HG02642 (cell line): Measurements from ENCODE around the gene FAM111B.
A peak's percentile ranks its signal among the peaks of the same experiment; 100 is the strongest.
"Not testable (repeated sequence)": the region's sequence is repeated elsewhere in the genome, so short reads cannot be mapped to it uniquely, and the experiment has no call there.

Experiments used
- ATAC-seq: cut with Tn5 transposase; IDR thresholded peaks from one replicate; pipeline ENCODE4 v1.9.1; 2021; ENCODE audit warnings: mild to moderate bottlenecking; ENCODE audit not compliant: unreplicated experiment, poor library complexity

Gene FAM111B

DNA sequence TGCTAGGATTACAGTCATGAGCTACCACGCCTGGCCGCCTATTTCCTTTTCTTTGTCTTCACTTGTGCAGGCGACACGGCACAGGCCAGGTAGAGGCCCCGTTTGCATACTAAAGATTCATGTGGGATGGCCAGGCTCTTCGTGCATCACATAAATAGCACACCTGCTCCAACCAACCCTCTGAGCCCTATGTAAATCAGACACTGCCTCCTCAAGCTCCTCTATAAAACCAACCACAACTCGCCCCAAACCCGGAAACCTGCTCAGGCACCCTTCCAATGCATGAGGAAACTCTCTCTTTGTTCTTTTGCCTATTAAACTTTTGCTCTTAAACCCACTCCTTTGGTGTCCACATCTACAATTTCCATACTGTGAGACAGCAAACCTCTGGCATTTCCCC is 9.1 kb upstream of the FAM111B start:
- not testable (repeated sequence) for ATAC-seq

- peak; percentile 70 for ATAC-seq
Observed at GRCh38 chr11:59102259-59102765, 4.7 kb upstream of the FAM111B start.

DNA sequence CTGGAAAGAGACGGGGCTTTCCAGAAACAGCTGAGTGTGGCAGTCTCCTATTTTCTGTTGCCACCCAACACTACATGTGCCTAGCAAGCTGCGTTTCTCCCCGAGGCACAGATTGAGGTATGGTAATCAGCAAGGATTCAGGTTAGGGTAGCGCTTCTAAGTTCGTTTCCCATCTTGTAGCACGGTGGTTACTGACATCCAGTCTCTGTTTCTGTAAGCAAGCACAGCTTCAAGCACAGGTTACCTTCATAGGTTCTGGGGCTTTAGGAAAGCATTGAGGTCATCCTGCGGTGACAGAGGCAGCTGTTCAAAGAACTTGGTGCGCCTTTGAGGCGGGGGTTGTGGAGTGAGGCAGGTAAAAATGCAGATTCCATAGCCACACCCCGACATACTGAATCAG is 684 bp downstream of the FAM111B start:
- peak; percentile 30 for ATAC-seq

DNA sequence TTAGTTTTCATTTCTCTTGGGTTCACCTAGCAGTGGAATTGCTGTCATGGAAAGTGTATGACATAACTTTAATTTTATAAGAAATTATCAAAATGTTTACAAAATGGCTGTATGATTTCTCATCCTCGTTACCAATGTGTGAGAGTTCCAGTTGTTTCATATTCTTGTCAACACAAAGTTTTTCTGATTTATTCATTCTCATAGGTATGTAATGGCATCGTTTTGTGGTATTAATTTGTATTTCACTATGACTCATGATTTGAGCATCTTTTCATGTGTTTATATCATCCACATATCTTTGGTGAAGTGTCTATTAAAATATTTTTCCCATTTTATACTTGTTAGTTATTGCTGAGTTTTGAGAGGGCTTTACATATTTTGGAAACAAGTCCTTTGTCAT is 5.5 kb downstream of the FAM111B start:
- ATAC-seq = no peak

- ATAC-seq = no peak
Observed at GRCh38 chr11:59114344-59114743, 7.3 kb downstream of the FAM111B start.

DNA sequence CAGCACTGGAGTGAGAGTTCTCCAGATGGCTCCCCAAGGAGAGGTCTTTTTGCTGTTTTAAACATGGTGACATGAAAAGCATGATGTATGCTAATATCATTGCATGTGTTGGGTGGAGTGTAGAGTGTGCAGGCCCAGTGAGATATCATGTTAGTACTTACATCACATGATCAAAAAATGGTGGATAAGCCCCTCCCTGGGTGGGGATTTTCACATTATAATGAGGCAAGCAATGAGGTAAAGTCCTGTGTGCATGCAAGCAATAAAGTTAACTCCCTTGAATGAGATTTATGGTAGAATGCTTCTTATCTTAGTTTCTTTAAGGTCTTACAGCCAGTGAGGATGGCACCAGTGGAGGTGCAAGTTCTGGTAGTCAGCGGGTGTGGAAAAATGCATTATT is 8.5 kb downstream of the FAM111B start:
- ATAC-seq = no peak

DNA sequence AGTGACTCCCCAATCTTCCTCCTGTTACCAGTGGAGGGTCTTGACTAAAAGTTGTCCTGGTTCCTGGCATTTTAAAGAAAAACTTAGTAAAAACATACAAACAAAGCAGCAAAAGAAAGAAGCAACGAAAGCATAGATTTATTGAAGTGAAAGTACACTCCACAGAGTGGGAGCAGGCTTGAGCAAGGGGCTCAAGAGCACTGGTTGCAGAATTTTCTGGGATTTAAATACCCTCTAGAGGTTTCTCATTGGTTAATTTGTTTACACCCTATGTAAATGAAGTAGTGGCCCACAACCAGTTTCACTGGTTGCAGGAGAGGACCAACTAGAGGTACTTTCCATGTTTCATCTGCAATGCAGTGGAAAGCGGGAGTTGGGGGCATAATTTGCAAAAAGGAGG is 10.7 kb downstream of the FAM111B start:
- no peak for ATAC-seq

- no peak for ATAC-seq
Observed at GRCh38 chr11:59119826-59120225, 12.8 kb downstream of the FAM111B start.

DNA sequence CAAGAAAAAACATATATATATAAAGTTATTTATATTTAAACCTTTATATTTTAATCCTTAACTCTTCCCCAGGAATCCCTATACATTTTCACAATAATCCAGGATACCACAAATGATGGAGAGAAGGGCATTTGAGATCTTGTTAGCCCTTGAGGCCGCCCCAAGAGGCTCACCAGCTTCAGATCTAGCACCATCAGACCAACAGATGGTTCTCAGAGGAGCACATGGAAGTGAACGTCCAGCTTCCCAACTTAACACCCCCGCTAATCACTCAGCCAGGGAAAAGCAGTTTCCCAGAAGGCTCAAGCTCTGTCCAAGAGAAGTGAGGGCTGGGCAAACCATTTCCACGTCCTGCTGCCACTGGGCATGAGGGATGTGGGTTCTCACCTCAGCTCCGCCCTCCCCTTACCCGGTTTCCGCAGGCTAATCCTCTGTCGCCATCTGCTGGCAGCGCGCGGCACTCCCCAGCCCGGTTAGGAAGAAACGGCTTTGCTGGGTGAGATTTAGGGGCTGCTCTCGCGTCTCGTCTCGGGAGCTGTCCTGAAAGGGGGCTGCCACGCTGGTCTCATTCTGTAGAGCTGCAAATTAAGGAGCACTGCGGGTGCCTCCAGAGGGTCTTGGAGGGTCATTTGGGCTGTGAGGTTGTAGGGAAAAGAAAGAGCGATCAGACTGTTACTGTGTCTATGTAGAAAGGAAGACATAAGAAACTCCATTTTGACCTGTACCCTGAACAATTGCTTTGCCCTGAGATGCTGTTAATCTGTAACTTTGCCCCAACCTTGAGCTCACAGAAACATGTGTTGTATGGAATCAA is 28.8 kb downstream of the FAM111B start:
- ATAC-seq = peak; percentile 98

DNA sequence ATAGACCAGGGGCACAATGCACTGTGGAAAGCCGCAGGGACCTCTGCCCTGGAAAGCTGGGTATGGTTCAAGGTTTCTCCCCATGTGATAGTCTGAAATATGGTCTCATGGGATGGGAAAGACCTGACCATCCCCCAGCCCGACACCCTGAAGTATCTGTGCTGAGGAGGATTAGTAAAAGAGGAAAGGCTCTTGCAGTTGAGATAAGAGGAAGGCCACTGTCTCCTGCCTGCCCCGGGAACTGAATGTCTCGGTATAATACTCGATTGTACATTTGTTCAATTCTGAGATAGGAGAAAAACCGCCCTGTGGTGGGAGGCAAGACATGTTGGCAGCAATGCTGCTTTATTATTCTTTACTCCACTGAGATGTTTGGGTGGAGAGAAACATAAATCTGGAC is 29.5 kb downstream of the FAM111B start:
- not testable (repeated sequence) for ATAC-seq

- ATAC-seq = no peak
Observed at GRCh38 chr11:59137190-59137589, 30.2 kb downstream of the FAM111B start.

GRCh38 chr11:59138643-59139042 is 31.6 kb downstream of the FAM111B start:
- ATAC-seq = no peak

GRCh38 chr11:59141191-59141590 is 34.2 kb downstream of the FAM111B start:
- no peak for ATAC-seq

GRCh38 chr11:59141673-59142460 is 34.8 kb downstream of the FAM111B start:
- ATAC-seq = no peak

- ATAC-seq = peak; percentile 85
Observed at GRCh38 chr11:59142530-59143507, 35.8 kb downstream of the FAM111B start, which contains the start of gene FAM111A. TSS of gene FAM111A (plus strand) at chr11:59142856. CDS start at chr11:59148873, 6,017 bp downstream.

- no peak for ATAC-seq
Observed at GRCh38 chr11:59144096-59144495, 37.1 kb downstream of the FAM111B start.

GRCh38 chr11:59144579-59145345 is 37.7 kb downstream of the FAM111B start:
- ATAC-seq = peak; percentile 58

GRCh38 chr11:59145534-59145933 is 38.5 kb downstream of the FAM111B start:
- no peak for ATAC-seq

GRCh38 chr11:59151761-59152160 is 44.7 kb downstream of the FAM111B start:
- peak; percentile 61 for ATAC-seq
